HCT116 (cell line): ENCODE measurements around the gene PRKAG1.

Experiments used
- POLR2A ChIP-seq: IDR thresholded peaks from 2 replicates; pipeline ENCODE4 v1.7.0; 2011; ENCODE audit warnings: borderline replicate concordance; ENCODE audit not compliant: insufficient read depth, insufficient read length; ENCODE audit errors: extremely low read depth
- TF ChIP-seq, protein P1 (sequence below): IDR thresholded peaks from 2 replicates; pipeline ENCODE4 v1.6.1; 2011; ENCODE audit warnings: mild to moderate bottlenecking, low read length, moderate library complexity; ENCODE audit not compliant: insufficient replicate concordance; ENCODE audit errors: extremely low read depth

DNA sequence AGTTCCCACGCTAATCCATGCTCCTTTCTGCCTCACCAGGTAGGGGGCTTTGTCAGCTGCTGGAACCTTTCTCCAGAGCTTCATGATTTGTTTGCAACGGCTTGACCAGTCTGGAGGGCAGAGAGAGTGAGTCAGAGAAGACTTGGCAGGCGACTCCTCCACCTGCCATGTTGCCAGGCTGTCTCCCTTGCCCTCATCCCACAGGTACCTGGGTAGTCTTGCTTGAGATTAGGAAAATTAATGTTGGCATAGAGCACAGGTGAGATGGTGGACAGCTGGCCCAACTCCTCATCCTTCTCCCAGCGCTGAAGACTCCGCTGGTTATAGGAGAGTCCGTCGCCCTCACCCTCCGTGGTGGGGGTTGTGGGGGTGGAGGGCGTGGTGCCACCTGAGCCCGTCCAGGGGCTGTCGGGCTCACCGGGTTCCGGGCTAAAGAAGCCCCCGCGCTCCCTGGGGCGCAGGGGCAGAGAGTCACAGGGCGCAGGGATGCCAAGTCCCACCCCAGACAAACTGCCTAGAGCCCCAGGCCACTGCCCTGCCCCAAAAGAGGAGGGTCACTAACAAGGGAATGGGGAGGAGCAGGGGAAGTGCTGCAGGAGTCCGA, 23.4 kb upstream of the PRKAG1 start:
- TF ChIP-seq, protein P1, sequence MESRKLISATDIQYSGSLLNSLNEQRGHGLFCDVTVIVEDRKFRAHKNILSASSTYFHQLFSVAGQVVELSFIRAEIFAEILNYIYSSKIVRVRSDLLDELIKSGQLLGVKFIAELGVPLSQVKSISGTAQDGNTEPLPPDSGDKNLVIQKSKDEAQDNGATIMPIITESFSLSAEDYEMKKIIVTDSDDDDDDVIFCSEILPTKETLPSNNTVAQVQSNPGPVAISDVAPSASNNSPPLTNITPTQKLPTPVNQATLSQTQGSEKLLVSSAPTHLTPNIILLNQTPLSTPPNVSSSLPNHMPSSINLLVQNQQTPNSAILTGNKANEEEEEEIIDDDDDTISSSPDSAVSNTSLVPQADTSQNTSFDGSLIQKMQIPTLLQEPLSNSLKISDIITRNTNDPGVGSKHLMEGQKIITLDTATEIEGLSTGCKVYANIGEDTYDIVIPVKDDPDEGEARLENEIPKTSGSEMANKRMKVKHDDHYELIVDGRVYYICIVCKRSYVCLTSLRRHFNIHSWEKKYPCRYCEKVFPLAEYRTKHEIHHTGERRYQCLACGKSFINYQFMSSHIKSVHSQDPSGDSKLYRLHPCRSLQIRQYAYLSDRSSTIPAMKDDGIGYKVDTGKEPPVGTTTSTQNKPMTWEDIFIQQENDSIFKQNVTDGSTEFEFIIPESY, result no peak
- no peak for TF ChIP-seq POLR2A
